LNCAP (cell line): Measurements from ENCODE around the gene SCAF8.

ENCODE experiments used
- TF ChIP-seq, protein P1 (sequence below): fragments of 450-650 bp; IDR thresholded peaks from 2 replicates; pipeline ENCODE4 v1.5.1; 2017; ENCODE audit warnings: mild to moderate bottlenecking

Gene SCAF8

DNA sequence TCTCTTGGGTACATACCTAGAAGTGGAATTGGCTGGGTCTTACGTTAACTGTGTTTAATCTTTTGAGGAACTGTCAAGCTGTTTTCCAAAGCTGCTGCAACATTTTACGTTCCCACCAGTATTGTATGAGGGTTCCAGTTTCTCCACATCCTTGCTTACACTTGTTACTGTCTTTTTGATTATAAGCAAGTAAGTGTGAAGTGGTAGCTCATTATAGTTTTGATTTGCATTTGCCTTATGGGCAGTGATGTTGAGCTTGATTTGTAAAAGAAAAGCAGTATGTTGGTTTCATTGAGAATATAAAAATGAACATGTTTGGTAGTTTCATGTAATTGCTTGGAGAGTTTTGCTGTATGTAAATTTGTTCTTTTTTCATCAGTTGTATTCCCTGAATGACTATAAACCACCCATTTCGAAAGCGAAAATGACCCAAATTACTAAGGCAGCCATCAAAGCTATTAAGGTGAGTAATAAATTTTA, 40.4 kb downstream of the SCAF8 start:
- TF ChIP-seq, protein P1, sequence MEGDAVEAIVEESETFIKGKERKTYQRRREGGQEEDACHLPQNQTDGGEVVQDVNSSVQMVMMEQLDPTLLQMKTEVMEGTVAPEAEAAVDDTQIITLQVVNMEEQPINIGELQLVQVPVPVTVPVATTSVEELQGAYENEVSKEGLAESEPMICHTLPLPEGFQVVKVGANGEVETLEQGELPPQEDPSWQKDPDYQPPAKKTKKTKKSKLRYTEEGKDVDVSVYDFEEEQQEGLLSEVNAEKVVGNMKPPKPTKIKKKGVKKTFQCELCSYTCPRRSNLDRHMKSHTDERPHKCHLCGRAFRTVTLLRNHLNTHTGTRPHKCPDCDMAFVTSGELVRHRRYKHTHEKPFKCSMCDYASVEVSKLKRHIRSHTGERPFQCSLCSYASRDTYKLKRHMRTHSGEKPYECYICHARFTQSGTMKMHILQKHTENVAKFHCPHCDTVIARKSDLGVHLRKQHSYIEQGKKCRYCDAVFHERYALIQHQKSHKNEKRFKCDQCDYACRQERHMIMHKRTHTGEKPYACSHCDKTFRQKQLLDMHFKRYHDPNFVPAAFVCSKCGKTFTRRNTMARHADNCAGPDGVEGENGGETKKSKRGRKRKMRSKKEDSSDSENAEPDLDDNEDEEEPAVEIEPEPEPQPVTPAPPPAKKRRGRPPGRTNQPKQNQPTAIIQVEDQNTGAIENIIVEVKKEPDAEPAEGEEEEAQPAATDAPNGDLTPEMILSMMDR, result no peak

DNA sequence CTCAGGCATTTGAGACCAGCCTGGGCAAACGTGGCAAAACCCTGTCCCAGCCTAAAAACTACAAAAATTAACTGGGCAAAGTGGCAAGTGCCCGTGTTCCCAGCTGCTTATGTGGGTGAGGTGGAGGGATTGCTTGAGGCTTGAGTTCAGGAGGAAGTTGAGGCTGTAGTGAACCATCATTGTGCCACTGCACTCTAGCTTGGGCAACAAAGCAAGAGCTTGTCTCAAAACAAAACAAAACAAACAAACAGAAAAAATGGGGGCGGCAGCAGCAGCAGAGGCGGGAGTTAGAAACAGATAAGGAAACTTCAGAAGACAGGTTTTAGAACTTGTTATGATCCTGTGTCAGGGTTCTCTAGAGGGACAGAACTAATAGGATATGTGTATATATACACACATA, 49.0 kb downstream of the SCAF8 start:
- TF ChIP-seq, protein P1, result no peak

DNA sequence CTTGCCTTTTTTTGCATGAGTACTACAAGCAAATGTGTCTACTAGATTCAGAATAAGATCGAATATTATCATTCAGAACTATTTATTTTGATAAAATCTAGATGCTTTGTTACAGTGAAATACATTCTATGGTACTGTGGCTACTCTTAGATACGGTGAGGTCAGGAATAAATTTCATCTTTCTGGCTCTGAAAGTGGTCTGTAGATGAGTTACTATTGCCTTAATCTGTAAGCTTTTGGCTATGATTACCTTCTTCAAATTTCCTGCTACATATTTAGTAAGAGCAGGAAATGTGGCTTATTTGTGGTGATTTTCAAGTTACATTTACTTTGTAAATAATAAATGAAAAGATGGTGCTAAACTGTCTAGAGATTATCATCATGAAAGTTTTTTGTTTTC, 50.0 kb downstream of the SCAF8 start:
- TF ChIP-seq, protein P1, result no peak

DNA sequence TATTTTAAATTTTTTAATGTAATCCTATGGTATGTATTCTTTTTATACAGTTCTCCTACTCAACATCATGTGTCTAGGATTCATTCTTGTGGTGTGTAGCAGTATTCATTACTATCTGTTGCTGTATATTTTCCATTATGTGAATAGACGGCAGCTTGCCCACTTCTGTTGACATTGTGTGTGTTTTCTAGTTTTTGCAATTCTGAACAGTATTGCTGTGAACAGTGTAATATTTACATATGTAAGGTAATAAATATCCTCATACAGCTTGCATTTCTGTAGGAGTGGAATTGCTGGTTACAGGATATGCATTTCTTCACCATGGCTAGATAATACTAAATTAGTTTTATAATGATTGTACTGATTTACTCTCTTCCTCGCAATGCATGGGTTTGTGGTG, 51.9 kb downstream of the SCAF8 start:
- TF ChIP-seq, protein P1, result no peak

DNA sequence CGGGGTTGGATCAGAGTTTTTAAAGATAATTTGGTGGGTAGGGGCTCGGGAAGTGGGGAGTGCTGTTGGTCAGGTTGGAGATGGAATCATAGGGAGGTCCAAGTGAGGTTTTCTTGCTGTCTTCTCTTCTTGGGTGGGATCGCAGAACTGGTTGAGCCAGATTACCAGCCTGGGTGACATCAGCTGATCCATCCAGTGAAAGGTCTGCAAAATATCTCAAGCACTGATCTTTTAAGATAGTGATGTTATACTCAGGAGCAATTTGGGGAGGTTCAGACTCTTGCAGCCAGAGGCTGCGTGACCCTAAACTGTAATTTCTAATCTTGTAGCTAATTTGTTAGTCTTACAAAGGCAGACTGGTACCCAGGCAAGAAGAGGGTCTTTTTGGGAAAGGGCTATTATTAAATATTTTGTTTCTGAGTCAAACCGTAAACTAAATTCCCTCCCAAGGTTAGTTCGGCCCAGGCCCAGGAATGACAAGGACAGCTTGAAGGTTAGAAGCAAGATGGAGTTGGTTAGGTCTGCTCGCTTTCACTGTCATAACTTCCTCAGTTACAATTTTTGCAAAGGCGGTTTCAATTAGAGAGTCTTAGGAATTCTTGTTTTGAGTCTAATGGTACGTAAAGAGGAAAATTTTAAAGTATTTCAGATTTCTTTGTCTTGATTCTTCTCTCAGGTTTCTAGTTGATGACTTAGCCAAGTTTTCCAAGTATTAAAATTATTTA, 53.1 kb downstream of the SCAF8 start:
- TF ChIP-seq, protein P1, result no peak

DNA sequence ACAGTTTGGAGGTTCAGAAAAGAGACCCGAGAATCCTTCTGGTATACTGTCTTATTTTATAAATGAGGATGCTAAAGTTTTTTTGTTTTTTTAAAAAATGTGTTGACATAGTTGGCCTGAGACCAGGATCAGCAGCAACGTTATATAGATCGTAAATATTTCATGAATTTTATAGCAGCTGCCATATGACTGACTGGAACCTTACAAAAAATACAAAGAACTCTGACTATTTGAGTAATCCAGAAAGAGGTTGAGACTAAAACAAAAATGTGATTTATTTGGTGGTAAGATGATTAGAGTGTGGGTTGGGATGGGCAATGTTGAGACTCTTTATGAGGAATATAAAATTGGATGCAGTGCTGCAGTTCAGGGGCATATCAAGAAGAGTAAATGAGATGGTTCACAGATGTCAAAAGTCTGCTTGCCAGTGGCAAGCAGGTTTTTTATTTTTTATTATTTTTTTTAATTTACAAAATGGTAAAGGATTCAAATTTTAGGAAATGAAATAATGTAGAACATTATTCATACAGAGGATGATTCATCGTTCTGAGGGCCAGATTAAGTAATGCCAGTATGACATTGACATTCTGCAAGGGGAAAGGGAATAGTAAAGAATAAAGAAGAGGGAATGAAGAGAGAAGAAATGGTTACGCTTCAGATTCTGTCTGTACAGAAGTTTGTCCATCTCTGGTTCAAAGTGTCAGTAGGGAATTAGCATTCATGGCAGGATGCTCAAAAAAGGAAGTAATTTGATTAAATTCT, 58.5 kb downstream of the SCAF8 start:
- TF ChIP-seq, protein P1, result no peak

DNA sequence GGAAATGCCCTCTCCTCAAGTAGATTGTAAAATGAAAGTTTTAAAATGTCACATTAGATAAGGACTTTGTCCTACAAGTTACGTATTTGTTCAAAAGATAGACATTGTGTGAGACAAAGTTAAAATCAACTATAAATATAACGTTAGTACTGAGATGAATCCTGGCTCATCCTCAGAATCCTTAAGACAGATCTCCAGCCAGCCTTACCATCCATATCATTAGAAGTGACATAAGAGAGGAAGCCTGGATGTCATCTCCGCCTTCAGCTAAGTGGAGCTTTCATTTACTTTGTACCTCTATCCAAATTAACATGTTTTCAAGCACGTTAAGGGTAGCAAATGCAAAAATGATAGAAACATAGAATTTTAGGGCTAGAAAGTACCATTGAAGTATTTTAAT, 59.1 kb downstream of the SCAF8 start:
- TF ChIP-seq, protein P1, result no peak
